HG03103 (cell line): ENCODE results near the gene LRRC9.
"Not testable (repeated sequence)": the region's sequence is repeated elsewhere in the genome, so short reads cannot be mapped to it uniquely, and the experiment has no call there.

Source experiments
- ATAC-seq: cut with Tn5 transposase; IDR thresholded peaks from one replicate; pipeline ENCODE4 v1.9.1; 2021; ENCODE audit warnings: low read depth; ENCODE audit not compliant: unreplicated experiment

LRRC9 gene

DNA sequence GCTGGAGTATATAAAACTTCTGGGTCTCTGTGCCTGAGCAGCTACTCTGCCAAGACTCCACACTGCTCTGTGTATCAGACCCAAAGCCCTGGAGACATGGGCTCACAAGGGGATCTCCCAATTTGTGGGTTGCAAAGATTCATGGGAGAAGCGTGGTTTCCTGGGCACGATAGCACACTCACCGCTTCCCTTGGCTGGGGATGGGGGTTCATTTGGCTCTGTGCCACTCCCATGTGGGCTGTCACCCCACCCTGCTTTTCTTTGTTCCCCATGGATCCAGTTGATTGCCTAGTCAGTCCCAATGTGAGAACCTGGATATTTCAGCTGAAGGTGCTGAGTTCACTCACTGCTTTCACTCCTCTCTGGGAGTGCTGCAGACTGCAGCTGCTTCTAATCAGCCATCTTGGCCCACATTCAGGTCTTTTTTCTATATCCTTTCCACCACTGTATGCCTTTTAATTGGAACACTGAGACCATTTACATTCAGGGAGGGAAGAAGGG lies 131.8 kb downstream of the LRRC9 start:
- no peak for ATAC-seq

DNA sequence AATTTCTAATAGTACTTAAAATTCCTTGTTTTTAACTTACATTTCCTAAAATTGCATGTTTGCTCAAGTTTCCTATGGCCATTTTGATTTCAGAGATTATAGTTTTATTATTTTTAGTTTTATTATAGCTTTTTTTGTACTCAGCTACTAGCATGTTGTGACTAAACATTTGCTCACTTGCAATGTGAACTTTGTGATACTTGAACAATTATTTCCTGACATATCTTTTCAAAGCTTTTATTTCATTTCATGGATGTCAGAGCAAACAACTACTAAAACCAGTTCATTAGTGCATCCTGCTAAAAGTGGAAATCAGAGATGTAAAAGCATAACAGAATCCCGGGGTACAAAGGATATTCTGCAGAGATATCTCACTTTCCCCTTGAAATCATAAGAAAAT lies 138.1 kb downstream of the LRRC9 start:
- ATAC-seq, result no peak

DNA sequence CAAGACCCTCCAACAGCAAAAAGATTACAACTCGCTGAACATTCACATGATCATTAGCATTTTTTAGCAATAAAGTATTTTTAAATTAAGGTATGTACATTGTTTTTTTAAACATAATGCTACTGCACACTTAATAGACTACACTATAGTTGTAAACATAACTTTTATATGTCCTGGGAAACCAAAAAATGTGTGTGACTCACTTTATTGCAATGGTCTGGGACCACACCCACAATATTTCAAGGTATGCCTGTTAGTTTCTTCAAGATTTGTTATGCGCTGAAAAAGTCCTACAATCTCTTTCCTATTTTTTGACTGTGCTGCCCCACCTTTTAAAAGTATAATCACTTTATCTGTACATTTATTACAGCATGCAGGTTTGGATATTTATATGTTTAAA lies 141.4 kb downstream of the LRRC9 start:
- no peak for ATAC-seq

DNA sequence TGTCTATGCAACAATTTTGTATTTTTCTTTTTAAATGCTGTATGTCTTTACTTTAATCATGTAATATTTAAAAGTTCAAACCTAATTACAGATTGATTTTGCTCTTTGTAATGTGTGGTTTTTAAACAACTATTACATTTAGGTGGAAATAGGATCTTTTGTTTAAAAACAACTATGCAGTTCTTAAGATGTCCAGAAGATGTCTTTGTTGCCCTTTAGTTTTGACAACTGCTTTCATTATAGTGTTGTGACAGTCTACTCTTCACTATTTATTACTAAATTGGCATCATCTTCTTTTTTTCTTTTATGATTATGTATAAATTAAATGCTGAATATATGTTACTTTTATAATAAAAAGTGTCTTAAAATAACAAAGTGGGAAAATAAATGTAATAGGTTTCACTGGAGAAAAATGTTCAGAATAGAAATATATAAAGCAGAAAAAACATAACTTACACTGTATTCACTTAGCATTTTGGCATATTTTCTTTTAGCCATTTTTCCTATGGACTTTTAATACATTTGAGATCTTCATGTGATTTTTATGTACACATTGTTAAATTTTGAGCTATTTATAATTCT lies 144.6 kb downstream of the LRRC9 start:
- ATAC-seq, result no peak

DNA sequence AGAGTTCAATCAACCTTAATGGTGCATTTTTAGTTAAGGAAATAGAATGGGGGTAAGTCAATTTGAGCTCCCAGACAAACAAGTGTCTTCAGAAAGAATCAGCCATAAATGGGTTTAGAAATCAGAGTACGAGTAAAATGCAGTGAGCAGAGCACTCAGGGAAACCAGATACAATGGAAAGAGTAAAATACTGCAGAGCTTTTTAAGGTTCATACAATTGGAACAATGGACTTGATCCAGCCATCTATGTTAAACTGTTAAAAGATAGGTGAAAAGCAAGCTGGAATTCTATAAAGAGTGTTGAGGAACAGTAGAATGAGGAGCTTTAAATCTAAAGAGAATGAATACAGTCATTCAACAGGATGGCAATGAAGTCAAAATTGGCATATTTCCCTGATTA lies 147.9 kb downstream of the LRRC9 start:
- ATAC-seq, result no peak

DNA sequence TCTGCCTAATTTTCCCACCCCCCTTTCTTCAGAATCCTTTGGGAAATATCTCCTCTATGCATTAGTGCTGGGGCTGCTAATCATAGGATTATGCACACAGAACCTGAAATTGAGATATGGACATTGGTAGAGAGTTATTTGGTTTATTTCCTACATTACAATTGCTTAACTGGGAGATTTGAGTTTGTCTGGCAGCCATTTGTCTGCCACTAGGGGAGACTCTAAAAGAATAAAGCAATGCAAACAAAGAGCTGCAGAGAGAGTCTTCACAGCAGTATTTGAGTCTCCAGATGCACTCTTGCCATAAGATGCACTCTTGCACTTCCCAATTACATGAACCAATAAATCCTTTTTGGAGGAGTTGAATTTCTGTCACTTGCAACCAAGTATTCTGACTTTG lies 159.8 kb downstream of the LRRC9 start:
- ATAC-seq, result no peak

DNA sequence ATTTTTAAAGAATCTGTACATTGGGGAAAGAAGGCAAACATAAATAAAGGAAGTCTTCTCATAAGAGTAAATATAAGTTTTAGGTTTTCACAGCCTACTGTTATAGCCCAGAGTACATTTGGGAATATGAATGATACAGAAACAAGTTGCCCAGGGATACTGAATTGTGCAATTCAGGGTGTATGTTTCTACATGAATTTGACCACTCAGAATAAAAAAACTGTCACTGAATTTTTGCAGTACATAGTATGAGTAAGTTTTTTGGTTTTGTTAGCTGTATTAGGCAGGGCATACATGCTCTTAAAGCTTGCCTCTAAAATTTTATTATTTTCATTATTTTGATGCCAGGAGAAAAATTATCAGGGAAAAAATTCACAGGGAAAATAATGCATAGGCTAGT lies 165.1 kb downstream of the LRRC9 start:
- no peak for ATAC-seq

DNA sequence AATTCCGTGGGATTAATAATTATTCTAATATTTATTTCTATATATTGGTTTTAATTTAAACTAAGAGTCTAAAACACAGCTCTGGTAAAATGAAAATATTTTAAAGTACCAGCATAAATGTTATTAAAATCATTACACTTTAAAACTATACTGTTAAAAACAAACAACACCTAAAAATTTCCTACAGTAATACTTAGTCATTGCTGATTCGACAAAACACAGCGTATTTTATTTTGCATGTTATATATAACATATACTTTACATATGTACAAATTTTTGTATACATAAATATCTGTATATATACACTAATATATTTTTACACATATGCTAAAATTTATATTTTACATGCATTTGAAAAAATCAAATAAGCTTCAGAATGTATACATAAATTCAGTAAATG lies 165.7 kb downstream of the LRRC9 start:
- no peak for ATAC-seq

DNA sequence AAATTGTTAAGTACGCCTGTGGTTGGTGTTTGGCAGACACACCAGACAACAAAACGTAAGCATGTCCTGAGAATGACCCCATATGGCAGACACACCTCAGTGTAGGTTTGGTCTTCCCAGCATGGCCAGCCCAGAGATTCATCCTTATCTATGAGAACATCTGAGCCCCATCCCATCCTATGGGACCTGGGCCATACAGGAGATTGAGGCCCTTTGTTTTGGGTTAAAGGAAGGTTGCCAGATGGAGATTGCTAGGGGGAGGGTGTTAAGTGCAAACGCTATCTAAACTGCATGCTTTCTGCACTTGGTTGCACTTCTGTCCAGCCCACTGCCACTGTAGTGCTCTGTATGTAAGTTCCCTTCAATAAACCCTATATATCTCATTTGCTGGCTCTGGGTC lies 167.7 kb downstream of the LRRC9 start:
- no peak for ATAC-seq

DNA sequence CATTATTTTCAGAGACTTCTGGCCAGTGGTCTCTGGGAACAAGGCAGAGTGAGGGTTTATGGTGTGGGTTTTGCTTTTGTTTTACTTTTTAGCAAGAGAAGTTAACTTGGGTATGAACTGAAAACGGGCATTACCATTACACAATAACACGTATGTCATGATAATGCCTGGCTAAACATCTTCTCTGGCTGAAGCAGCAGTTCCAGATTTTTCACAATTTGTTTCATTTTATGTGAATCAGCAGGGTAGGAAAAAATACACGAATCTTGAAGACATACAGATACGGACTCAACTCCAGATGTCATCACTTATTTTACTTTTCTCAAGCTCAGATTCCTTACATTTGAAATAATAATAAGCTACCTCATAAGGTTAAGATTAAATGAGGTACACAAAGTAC lies 169.3 kb downstream of the LRRC9 start:
- ATAC-seq, result no peak

DNA sequence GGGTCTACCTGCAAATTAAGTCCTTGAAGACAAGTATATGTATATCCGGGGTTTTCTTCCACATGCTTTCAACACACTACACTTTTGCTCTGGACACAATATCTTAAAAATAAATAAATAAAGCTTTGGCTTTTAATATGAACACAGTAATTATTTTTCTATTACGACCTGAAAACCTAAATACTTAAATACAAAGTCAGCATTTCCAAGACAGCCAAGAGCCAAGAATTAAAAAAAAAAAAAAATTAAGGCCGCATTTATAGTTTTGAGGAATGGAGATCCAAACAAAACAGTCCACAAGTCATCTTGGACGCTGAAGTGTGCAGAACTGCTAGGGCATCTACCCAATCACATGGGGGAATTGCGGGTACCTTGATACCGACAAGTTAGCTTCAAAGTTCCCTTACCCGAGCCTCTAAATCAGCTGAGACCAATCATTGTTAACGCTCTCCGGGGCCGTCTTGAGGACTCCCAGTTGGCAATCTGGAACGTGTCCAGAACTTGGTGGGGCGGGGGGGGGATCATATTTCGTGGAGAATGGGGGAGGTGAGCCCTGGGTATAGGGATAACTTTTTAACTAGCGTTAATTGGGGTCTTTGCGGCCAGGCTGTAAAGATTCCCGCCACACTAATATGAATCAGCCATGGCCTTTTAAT lies 171.0 kb downstream of the LRRC9 start:
- ATAC-seq, result no peak

DNA sequence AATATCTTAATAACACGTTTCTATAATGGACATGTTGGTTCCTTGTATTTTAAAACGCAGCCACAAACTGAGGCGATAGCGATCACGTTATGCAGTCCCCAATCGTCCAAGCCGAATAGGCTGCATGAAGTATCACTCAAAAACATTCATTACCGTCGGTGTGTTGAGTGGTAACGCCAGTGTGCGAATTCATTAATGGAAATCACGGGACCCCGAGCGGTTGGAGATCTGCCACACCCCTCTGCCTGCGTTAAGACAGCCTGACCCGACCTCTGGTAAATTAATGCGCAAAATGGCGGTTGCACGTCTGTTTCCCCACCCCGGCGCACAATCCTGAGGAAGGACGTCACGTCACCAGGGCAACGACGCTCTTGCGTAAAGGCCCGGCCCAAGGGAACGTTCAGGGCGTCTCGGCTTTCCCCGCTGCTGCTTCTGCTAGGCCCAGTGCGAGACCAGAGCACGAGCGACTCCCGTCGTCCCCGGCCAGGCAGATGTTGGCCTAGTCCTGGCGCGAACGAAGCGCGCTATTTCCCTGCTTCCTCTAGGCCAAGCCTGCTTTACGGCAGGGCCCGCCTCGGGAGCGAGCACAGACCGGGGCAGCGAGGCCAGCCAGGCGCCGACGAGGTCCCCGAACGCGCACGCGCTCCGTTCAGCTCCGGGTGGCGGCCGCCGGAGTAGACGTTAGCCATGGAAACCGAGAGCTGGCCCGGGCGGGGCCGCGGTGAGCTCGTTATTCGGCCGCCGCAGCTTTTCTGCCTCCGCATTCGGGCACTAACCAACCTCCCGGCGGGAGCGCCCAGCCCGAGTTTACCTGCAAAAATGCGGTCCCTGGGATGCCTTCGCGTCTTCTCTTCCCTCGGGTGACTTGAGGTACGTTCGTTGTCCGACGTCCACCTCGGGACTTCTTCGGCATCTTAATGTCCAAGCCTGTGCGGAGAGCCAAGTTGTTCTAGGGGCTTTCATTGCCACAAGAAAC lies 171.9 kb downstream of the LRRC9 start, which contains the start of gene PCNX4:
Gene PCNX4, plus strand, starts transcription at position 374 of the 976 bp plus-strand sequence. CDS start 15,716 bp downstream, outside the sequence.
- ATAC-seq, result peak; percentile 94

DNA sequence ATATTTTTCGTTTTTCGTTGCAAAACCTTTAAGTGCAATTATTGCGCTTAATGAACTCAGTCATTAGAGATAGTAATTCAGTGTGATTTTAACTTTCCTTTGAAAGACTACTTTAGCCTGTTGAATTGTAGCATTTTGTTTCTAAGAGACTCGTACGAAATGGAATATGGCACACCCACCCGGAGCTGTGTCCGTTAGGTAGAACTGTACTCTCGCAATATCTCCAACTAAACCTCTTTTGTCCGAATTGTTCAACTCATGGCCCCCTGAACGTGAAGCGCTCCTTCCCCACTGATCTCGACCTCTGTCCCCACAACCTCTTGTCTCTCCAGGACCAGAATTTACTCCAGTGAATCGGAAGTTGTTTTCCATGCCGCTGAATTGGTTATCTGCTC lies 172.6 kb downstream of the LRRC9 start:
- ATAC-seq, result no peak

DNA sequence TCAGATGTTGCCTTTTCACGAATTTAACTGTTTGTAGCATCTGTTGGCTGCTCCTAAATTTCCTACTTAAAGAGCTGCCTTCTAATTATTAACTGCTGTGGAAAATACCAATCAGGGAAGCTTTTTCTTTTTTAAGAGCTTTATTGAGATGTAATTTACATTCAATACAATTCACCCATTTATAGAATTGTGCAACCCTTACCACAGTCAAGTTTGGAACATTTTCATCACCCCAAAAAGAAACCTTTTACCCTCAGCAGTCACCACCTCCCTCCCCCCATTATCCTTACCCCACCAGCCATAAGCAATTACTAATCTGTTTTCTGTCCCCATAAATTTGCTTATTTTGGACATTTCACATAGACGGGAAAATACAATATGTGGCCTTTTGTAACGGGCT lies 173.1 kb downstream of the LRRC9 start:
- ATAC-seq, result no peak

DNA sequence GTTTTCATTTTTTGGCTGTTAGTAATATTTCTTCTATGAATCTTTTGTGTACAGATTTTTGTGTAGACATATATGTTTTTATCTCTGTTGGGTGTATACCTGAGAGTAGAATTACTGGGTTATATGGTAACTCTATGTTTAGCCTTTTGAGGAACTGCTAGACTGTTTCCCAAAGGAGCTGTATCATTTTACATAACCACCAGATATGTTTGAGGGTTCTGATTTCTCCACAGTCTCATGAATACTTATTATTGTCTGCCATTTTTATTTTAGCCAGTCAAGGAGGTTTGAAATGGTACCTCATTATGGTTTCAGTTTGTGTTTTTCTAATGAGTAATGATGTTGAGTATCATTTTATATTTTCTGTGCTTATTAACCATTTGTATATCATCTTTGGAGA lies 173.7 kb downstream of the LRRC9 start:
- no peak for ATAC-seq

DNA sequence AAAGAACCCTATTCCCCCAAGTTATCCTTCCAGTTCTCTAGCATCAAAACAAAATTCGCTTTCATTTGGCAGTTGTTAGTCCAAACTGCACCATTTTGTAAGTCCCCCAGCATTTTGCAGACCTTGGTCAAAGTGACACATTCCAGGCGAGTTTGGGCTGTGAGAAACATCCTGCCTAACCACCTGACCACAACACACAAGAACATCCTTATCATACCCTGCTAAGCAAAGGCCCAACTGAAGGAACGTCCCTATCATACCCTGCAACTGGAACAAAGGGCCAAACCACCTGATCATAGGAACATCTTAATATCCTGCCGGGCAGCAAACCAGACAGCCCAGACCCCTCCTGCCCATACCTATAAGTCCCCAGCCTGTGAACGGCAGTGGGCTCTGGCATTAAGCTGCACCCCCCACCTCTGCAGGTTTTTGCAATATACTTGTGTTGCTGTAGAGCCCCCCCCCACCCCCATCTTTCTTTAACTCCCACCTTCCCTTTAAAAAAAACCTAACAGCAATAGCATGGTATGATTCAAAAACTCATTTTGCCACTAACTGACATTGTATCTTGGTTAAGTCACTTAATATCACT lies 174.5 kb downstream of the LRRC9 start:
- ATAC-seq, result no peak

DNA sequence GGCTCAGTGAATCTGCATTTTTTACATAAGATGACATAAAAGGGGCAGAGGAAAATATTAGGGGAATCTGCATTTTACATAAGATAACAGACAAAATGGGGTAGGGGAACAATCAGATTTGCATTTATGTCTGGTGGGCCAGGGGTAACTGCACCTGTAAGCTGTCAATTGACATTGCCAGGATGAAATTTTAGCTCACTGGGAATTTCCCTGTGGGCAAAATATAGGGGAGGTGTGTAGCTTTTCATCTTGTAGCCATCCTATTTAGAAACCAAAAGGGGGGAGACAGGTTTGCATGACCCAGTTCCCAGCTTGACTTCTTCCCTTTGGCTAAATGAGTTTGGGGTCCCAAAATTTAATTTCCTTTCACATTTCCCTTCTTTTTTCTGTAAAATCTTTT lies 175.3 kb downstream of the LRRC9 start:
- ATAC-seq, result no peak

DNA sequence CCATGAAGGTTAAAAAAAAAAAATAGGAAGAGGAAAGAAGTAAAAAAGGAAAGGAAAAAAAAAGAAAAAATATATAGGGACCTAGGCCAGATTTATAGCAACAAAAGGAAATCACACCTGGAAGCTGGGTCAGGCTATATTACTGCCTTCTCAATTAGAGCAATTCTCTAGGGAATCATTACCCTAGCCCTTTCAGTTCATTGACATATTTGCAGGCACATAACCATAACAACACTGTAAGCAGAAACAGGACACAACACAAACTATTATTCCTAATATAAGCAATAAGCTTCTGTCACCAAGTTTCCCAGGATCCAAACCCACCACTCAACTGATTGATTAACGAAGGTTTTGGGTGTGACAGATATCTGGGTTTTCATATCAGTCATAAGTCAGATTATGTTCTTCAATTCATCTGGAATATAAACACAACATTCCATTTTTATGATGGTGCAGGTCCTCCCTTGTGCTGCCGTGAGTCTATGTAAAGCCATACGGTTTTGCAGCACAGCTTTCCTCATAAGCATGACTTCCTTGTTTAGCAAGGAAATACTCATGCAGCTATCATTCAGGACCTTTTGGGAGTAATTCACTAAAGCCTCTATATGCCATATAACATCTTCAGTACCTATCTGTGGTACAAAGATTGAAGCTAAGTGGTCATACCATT lies 176.0 kb downstream of the LRRC9 start:
- ATAC-seq, result no peak

DNA sequence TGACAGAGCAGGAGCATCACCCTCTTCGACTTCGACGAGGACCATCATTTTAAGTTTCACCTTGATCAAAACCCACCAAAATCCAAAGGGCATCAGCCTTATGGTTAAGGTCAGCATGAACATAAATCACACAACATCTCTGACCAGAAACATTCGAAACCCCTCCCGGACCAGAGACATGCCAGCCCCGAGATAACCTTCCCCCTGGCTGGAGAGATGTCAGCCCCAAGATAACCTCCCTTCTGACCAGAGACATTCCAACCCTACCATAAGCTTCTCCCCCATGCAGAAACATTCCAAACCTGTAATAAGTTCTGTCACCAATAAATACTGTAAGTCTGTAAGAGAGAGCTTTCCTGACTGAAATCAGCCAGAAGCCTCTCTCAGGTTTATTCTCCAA lies 178.0 kb downstream of the LRRC9 start:
- ATAC-seq, result no peak

DNA sequence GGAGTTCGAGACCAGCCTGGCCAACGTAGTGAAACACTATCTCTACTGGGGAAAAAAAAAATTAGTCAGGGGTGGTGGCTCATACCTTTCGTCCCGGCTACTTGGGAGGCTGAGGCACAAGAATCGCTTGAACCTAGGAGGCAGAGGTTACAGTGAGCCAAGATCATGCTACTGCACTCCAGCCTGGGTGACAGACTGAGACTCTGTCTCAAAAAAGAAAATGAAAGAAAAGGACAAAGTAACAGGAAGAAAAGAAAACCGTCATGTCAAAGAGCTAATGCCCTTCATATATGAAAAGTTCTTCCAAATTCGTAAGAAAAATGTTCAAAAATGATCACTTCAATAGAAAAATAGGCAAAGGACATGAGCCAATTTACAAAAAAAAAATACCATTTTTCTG lies 179.9 kb downstream of the LRRC9 start:
- ATAC-seq, result not testable (repeated sequence)
